DMS79 treated with DMSO at 0.1 percent for 48 hours (cell line): ENCODE results near the gene FEZF1.

Experiments used
- DNase-seq: peaks from one replicate; lab custom pipeline; 2025; lab: John Stamatoyannopoulos, UW

Gene FEZF1

GRCh38 chr7:122304319-122304975, at the start of gene FEZF1:
Gene FEZF1, minus strand, starts transcription at chr7:122304750. Its CDS starts 313 bp downstream, at chr7:122304437.
- no peak for DNase-seq

GRCh38 chr7:122352454-122352853, 47.9 kb upstream of the FEZF1 start:
- DNase-seq, result no peak

GRCh38 chr7:122350701-122351100, 46.2 kb upstream of the FEZF1 start:
- DNase-seq, result no peak

GRCh38 chr7:122344303-122344620, 39.7 kb upstream of the FEZF1 start:
- DNase-seq, result no peak

- no peak for DNase-seq
Measured at GRCh38 chr7:122343601-122344302, 39.2 kb upstream of the FEZF1 start.

- DNase-seq, result no peak
Measured at GRCh38 chr7:122340427-122340826, 35.9 kb upstream of the FEZF1 start.

GRCh38 chr7:122339145-122339904, 34.8 kb upstream of the FEZF1 start:
- DNase-seq, result no peak

GRCh38 chr7:122337011-122337410, 32.5 kb upstream of the FEZF1 start:
- no peak for DNase-seq

GRCh38 chr7:122329145-122329802, 24.7 kb upstream of the FEZF1 start:
- no peak for DNase-seq

GRCh38 chr7:122327969-122328368, 23.4 kb upstream of the FEZF1 start:
- DNase-seq, result no peak

- no peak for DNase-seq
Measured at GRCh38 chr7:122316467-122317388, 12.2 kb upstream of the FEZF1 start.

- no peak for DNase-seq
Measured at GRCh38 chr7:122315507-122316466, 11.2 kb upstream of the FEZF1 start.

- DNase-seq, result no peak
Measured at GRCh38 chr7:122314284-122314683, 9.7 kb upstream of the FEZF1 start.

GRCh38 chr7:122312789-122313188, 8.2 kb upstream of the FEZF1 start:
- DNase-seq, result no peak

GRCh38 chr7:122311734-122312450, 7.3 kb upstream of the FEZF1 start:
- DNase-seq, result no peak

GRCh38 chr7:122311050-122311700, 6.6 kb upstream of the FEZF1 start:
- no peak for DNase-seq

GRCh38 chr7:122310119-122311021, 5.8 kb upstream of the FEZF1 start:
- DNase-seq, result no peak

- no peak for DNase-seq
Measured at GRCh38 chr7:122309421-122309820, 4.9 kb upstream of the FEZF1 start.
